Renal cortex interstitium (tissue), 11 donors: ENCODE measurements around the gene WDHD1. TPM values are rescaled to one million over a fixed set of nuclear protein-coding genes. Genes with fewer than 3 reads are reported as not detected.
"Not testable (repeated sequence)": the region's sequence is repeated elsewhere in the genome, so short reads cannot be mapped to it uniquely, and the experiment has no call there.

Experiments used
- DNase-seq, 11 donors: peaks; one replicate each; pipeline ENCODE4 v3.0.0-alpha.2; 2013; ENCODE audit warnings: low read depth in 9 of 11, low spot score in 4 of 11; ENCODE audit errors: extremely low read depth in 1 of 11
- polyA plus RNA-seq, 3 donors: library from polyadenylated mRNA; unstranded; fragments of 120-200 nt; gene quantifications; one replicate each; pipeline ENCODE4 v1.2.1, GENCODE V29; 2013; ENCODE audit not compliant: insufficient read length in 3 of 3

Gene WDHD1
- polyA plus RNA-seq, 3 donors: 16.4 to 23.0 (median 18.6) TPM

GRCh38 chr14:55052269-55052930, 25.5 kb upstream of the WDHD1 start:
- peak in 1 of 11 donors; percentile 14 for DNase-seq

GRCh38 chr14:55051423-55052268, 24.7 kb upstream of the WDHD1 start, which contains the start of gene MAPK1IP1L:
Gene MAPK1IP1L, plus strand, starts transcription at chr14:55051647. Its CDS starts 10,037 bp downstream, at chr14:55061684.
- peak; percentile 83 to 94 (median 91) for DNase-seq

DNA sequence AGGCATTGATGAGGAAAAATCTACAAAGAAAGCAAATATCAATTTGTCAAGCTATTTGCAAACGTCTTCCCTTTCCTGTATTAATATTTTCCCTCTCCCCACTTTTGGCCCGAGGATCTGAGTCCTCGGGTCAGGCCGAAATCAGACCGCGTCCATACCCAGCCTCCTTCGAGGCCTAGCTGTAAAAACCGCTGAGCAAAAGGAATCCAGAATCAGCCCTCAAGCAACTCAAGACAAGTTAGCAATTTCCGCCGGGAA, 24.2 kb upstream of the WDHD1 start:
- no peak for DNase-seq

DNA sequence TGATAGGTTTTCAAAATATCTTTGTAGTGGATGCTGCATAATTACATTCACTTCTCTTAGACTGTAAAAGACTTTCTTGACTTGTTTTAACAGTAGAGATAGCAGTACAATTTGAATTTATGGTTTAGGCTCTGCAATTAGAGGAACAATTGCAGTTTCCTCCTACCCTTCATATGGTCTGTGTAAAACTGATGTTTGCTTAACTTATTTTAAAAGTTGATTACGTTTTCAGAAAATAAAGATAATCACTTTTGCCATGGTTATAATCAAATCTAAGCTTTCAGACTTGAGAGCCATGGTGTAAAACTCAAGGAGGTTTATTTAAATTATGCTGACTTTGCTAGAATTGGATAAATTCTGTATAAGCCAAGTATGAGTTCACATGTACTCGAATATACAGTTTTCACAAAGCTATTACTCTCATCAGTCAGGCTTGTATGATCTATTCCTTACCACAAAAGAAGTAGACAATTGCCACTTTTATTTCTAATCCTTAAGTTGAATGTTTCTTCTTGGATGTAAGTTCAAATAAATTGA, 22.1 kb upstream of the WDHD1 start:
- no peak for DNase-seq

DNA sequence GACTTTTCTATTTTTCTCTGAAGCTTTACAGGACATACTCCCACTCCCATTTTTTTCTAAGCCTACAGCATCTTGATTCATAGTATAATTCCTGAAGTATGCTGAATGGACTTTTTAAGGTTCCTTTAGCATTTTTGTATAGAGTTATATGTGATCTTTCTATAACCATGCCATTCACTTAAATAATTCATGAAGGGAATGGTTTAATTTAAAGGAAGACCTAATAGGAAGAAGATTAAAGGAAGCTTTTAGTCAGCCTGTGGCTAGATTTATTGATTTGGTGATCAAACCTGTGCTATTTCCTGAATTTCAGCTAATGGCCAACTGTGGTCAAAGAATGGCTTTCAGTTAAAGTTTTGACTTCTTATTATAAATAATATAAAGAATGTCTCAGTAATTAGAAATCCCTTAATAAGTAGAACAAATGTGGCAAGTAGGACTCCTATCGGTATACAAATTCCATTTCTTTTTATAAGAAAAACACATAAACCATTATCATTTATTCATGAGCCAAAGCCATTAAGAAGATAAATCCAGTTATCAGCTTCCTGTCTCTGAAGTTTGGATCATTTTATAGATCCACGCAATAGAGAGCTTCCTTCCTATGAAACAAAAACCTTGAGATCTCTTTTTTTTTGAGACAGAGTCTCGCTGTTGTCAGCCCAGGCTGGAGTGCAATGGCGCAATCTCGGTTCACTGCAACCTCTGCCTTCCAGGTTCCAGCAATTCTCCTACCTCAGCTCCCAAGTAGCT, 20.6 kb upstream of the WDHD1 start:
- no peak for DNase-seq

- no peak for DNase-seq
Measured at GRCh38 chr14:55045087-55045486, 18.2 kb upstream of the WDHD1 start.

DNA sequence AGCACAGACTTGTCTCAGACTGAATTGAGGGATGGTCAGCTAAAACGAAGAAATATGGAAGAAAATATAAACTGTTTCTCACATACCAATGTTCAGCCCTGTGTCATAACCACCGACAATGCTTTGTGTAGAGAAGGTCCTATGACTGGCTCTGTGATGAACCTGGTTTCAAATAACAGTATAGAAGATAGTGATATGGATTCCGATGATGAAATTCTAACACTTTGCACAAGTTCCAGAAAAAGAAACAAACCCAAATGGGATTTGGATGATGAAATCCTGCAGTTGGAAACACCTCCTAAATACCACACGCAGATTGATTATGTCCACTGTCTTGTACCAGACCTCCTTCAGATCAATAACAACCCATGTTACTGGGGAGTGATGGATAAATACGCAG, 16.6 kb upstream of the WDHD1 start:
- DNase-seq: no peak

- DNase-seq: no peak
Measured at GRCh38 chr14:55038708-55039107, 11.8 kb upstream of the WDHD1 start.

DNA sequence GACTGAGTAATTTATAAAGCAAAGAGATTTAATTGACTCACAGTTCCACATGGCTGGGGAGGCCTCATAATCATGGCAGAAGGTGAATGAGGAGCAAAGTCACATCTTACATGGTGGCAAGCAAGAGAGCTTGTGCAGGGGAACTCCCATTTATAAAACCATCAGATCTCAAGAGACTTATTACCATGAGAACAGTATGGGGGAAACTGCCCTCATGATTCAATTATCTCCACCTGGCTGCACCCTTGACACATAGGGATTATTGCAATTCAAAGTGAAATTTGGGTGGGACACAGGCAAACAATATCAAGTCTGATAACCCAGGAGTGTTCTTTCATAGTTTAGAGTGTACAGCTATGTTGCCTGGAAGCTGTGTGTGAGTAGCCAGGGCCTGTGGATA, 11.1 kb upstream of the WDHD1 start:
- not testable (repeated sequence) for DNase-seq

DNA sequence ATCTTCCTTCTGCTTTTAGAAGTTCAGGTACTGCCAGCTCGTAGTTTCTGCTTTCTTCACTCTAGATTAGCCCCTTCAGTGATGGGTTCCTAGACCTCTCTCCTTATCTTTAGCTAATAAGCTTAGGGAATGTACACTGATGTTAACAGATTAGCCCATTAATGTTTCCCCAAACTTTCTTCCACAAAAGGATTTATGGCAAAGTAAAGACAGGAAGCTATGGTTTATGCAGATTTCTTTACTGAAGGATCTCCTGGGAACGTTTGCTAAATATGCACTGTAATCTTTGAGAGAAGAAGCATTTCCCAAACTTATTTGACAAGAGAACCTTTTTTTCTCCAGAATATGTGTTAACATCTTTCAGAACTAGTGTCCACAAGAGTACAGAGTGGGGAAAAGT, 4.3 kb upstream of the WDHD1 start:
- no peak for DNase-seq

DNA sequence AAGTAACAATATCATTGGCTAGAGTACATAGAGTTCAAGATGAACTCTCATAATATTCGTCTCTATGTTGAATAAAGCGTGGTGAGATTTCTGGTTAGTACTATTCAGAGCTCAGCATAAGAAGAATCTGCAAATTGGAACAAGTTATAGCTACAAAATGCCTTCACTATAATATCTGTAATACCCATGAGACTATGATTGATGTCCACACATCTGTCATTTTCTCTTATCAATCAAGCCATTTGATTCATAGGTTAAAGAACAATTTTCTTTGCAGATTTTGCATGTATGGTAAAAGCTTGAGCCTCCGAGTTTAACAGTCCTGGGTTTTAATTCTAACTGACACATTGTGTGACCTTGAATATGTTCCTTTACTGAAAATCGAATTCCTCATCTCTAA, 1.6 kb upstream of the WDHD1 start:
- no peak for DNase-seq

DNA sequence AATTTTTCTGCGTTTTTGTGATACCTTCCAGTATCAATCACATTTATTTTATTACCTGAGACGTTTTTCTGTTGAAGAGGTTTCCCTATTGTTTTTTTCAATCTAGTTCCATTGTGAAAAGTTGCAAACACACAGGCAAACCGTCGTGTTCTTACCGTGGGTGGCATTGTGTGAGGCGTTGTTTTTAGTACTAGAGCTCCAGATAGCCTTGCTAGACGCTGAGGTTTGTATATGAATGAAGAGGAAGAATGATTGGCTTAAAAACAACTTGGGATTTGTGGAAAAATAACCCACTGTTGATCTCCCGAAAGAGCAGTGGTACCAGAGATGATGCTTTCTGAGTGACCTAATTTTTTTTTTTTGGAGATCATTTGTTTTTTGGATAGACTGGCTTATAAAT, 1.2 kb upstream of the WDHD1 start:
- no peak for DNase-seq

DNA sequence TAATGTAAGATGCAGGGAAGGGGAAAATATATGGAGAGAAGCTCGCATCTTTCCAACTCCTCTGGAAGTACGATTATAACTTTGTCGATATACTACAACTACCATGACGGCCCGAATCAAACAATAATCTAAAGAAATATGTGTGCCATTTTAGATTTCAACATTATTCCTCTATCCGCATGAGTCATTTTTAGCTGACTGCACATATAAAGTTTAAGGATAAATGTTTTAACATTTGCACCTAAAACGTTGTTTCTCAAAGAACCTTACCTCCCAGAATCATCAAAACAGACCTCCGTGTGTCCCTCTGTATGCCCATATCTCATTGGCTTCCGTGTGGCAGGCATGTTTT, 482 bp downstream of the WDHD1 start:
- DNase-seq: no peak

DNA sequence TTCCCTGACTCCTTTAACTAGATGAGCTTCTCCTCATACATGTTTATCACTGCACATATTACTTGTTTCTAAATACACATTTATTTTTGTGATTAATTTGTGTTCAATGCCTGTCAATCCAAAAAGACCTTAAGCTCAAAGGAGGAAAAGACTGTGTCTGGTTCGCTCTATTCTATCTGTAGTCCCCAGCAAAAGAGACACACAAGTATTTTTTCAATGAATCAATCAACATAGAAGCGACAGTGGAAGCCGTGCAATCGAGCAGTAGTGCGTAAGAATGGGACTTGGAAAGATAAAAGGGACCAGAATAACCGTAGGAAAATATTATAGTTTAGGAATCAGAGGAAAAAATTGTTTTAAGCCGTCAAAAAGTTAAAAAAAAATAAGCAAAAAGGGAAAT, 951 bp downstream of the WDHD1 start:
- DNase-seq: no peak

- DNase-seq: not testable (repeated sequence)
Measured at GRCh38 chr14:55024365-55024764, 2.5 kb downstream of the WDHD1 start.

DNA sequence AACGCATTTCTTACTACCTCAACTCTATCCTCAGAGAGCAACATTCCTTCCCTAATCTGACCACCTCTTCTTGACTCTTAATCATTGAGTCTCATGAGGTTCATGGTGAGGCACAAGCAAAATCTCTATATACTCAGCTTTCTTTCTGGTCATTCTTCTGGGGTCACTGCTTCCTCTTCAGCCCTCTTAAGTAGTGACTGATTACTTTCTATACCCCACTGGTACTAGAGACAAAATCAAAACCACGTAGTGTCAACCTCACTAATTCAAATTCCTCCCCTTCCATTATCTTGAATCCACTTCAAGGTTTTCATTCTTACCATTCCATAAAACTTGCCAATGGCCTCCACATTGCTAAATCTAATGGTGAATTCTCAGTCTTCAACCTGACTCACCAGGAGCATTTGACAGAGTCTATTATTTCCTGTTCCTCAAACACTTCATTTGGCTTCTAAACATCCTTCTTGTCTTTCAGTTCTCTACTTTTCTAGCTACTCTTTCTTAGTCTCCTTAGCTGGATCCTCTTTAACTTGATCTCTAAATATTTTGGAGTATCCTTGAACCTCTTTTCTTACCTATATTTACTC, 6.8 kb downstream of the WDHD1 start:
- no peak for DNase-seq

DNA sequence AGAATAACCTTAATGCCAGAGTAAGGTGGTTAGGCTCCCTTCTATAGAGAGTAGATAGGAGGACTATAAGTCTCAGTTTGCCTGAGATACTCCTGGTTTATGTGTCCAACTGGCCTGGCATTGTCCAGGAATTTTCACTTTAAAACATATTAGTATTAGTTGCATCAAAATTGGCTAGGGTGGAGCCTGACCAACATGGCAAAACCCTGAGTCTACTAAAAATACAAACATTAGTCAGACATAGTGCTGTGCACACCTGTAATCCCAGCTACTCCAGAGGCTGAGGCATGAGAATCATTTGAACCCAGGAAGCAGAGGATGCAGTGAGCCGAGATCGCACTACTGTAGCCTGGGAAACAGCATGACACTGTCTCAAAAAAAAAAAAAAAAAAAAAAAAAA, 11.9 kb downstream of the WDHD1 start:
- no peak for DNase-seq

- DNase-seq: no peak
Measured at GRCh38 chr14:55005071-55005470, 21.8 kb downstream of the WDHD1 start.

GRCh38 chr14:55000381-55000780, 26.5 kb downstream of the WDHD1 start:
- no peak for DNase-seq

- DNase-seq: no peak
Measured at GRCh38 chr14:54985156-54985555, 41.7 kb downstream of the WDHD1 start.
